Ecto neural progenitor cell (in vitro differentiated cells): ENCODE data around the gene SFTPB.

Experiments
- DNase-seq: peaks from one replicate; pipeline ENCODE4 v3.0.0-alpha.2; 2018; ENCODE audit warnings: low spot score

Gene SFTPB

GRCh38 chr2:85611705-85612587, 56.1 kb downstream of the SFTPB start, which contains the start of gene C2orf68:
TSS of gene C2orf68 (minus strand) at chr2:85612066. CDS start at chr2:85611984, 82 bp downstream.
- DNase-seq, result peak; percentile 94

GRCh38 chr2:85611217-85611704, 56.7 kb downstream of the SFTPB start:
- no peak for DNase-seq
